Activated T-helper 17 cell treated with anti-CD3 and anti-CD28 coated beads, Interleukin-2, amount 50 U/mL, for 72 hours (primary cell): Measurements from ENCODE around the gene COG6. TPM values are rescaled to one million over a fixed set of nuclear protein-coding genes. Genes with fewer than 3 reads are reported as not detected.

Experiments
- ATAC-seq: fragments of 150-1000 bp; cut with Tn5 transposase; replicated peaks from 2 replicates; pipeline ENCODE4 v1.10.0; 2021; ENCODE audit warnings: mild to moderate bottlenecking, moderate library complexity
- H3K27ac Mint-ChIP-seq: one replicate; pipeline ENCODE4 v1.8.0; 2022; ENCODE audit warnings: mixed read lengths
- H3K27me3 Mint-ChIP-seq: one replicate; pipeline ENCODE4 v1.8.0; 2022; ENCODE audit warnings: mixed read lengths
- H3K36me3 Mint-ChIP-seq: one replicate; pipeline ENCODE4 v1.8.0; 2022; ENCODE audit warnings: low read depth, mild to moderate bottlenecking, mixed read lengths
- H3K4me1 Mint-ChIP-seq: one replicate; pipeline ENCODE4 v1.8.0; 2022; ENCODE audit warnings: mixed read lengths
- H3K4me3 Mint-ChIP-seq: one replicate; pipeline ENCODE4 v1.8.0; 2022; ENCODE audit warnings: mild to moderate bottlenecking, mixed read lengths
- H3K9me3 Mint-ChIP-seq: one replicate; pipeline ENCODE4 v1.8.0; 2022; ENCODE audit warnings: mixed read lengths
- total RNA-seq, 2 donors: library from RNA; stranded (reverse); gene quantifications; one replicate each; pipeline ENCODE4 v1.2.3, GENCODE V29; 2022

Gene COG6
- 10 to 100 TPM; 31.3 to 47.3 TPM for total RNA-seq

GRCh38 chr13:39655569-39656324 is at the start of gene COG6:
COG6 (plus strand) TSS chr13:39655662; CDS start chr13:39655727, 65 bp downstream.
- peaks cover 3% of the 10 kb centered on the region for H3K27me3 Mint-ChIP-seq
- peaks cover 21% of the 10 kb centered on the region for H3K4me1 Mint-ChIP-seq
- peak within 1 kb of the TSS; percentile 92 for H3K27ac Mint-ChIP-seq
- peak within 1 kb of the TSS; percentile 96 for H3K4me3 Mint-ChIP-seq
- no peaks in the 10 kb centered on the region for H3K9me3 Mint-ChIP-seq
- peaks cover 20% of the 10 kb centered on the region for H3K36me3 Mint-ChIP-seq
- peak; percentile 94 for ATAC-seq

- H3K36me3 Mint-ChIP-seq, result no peaks in the 10 kb centered on the region
Observed at GRCh38 chr13:39605677-39606320, 49.7 kb upstream of the COG6 start.

GRCh38 chr13:39607876-39608275 is 47.6 kb upstream of the COG6 start:
- H3K4me3 Mint-ChIP-seq, result no peak overlapping the region

More at GRCh38 chr13:39605677-39606320, 49.7 kb upstream of the COG6 start:
- peaks cover 5% of the 10 kb centered on the region for H3K4me1 Mint-ChIP-seq
- H3K27me3 Mint-ChIP-seq, result peaks cover 39% of the 10 kb centered on the region
- H3K4me3 Mint-ChIP-seq, result no peak overlapping the region
- no peak overlapping the region for H3K27ac Mint-ChIP-seq
- ATAC-seq, result no peak
- H3K9me3 Mint-ChIP-seq, result no peaks in the 10 kb centered on the region

GRCh38 chr13:39612023-39612637 is 43.3 kb upstream of the COG6 start:
- Mint-ChIP-seq H3K4me1 (no peaks in the 10 kb centered on the region), H3K27ac (no peak overlapping the region), H3K4me3 (no peak overlapping the region), H3K36me3 (no peaks in the 10 kb centered on the region), H3K27me3 (peaks cover 9% of the 10 kb centered on the region), H3K9me3 (no peaks in the 10 kb centered on the region)
- peak; percentile 38 for ATAC-seq

More at GRCh38 chr13:39607876-39608275, 47.6 kb upstream of the COG6 start:
- H3K27ac Mint-ChIP-seq, result no peak overlapping the region
- ATAC-seq, result no peak
- H3K4me1 Mint-ChIP-seq, result no peaks in the 10 kb centered on the region
- H3K27me3 Mint-ChIP-seq, result peaks cover 25% of the 10 kb centered on the region
- no peaks in the 10 kb centered on the region for H3K36me3 Mint-ChIP-seq
- H3K9me3 Mint-ChIP-seq, result no peaks in the 10 kb centered on the region

GRCh38 chr13:39616087-39616694 is 39.3 kb upstream of the COG6 start:
- Mint-ChIP-seq H3K27ac (no peak overlapping the region), H3K9me3 (no peaks in the 10 kb centered on the region)

GRCh38 chr13:39618561-39618960 is 36.9 kb upstream of the COG6 start:
- no peak overlapping the region for H3K27ac Mint-ChIP-seq
- H3K4me3 Mint-ChIP-seq, result no peak overlapping the region
- H3K9me3 Mint-ChIP-seq, result no peaks in the 10 kb centered on the region

More at GRCh38 chr13:39616087-39616694, 39.3 kb upstream of the COG6 start:
- Mint-ChIP-seq H3K36me3 (no peaks in the 10 kb centered on the region), H3K4me3 (no peak overlapping the region), H3K27me3 (peaks cover 8% of the 10 kb centered on the region), H3K4me1 (no peaks in the 10 kb centered on the region)
- peak; percentile 55 for ATAC-seq

GRCh38 chr13:39623466-39623865 is 32.0 kb upstream of the COG6 start:
- peaks cover under 1% of the 10 kb centered on the region for H3K4me1 Mint-ChIP-seq
- no peak overlapping the region for H3K27ac Mint-ChIP-seq
- no peaks in the 10 kb centered on the region for H3K36me3 Mint-ChIP-seq
- peaks cover 10% of the 10 kb centered on the region for H3K27me3 Mint-ChIP-seq
- H3K9me3 Mint-ChIP-seq, result no peaks in the 10 kb centered on the region
- H3K4me3 Mint-ChIP-seq, result no peak overlapping the region
- ATAC-seq, result no peak

More at GRCh38 chr13:39618561-39618960, 36.9 kb upstream of the COG6 start:
- ATAC-seq, result no peak
- no peaks in the 10 kb centered on the region for H3K36me3 Mint-ChIP-seq
- H3K4me1 Mint-ChIP-seq, result no peaks in the 10 kb centered on the region
- peaks cover 10% of the 10 kb centered on the region for H3K27me3 Mint-ChIP-seq

DNA sequence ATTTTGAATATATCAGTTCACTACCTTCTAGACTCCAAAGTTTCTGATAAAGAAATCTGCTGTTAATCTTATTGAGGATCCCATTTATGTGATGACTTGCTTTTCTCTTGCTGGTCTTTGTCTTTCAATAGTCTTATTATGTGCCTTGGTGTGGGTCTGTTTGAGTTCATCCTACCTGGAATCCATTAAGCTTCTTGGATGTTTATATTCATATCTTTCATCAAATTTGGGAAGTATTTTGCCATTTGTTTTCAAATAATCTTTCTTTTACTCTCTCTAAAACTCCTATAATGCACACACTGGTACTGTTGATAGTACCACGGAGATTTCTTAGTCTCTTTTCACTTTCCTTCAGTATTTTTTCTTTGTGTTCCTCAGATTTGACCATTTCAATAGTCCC is 24.2 kb upstream of the COG6 start:
- no peak overlapping the region for H3K27ac Mint-ChIP-seq
- no peaks in the 10 kb centered on the region for H3K36me3 Mint-ChIP-seq
- peaks cover 17% of the 10 kb centered on the region for H3K27me3 Mint-ChIP-seq
- ATAC-seq, result no peak
- no peak overlapping the region for H3K4me3 Mint-ChIP-seq
- no peaks in the 10 kb centered on the region for H3K9me3 Mint-ChIP-seq
- peaks cover 7% of the 10 kb centered on the region for H3K4me1 Mint-ChIP-seq

GRCh38 chr13:39632994-39633393 is 22.5 kb upstream of the COG6 start:
- Mint-ChIP-seq H3K4me1 (peaks cover 7% of the 10 kb centered on the region), H3K27ac (no peak overlapping the region), H3K36me3 (no peaks in the 10 kb centered on the region), H3K9me3 (no peaks in the 10 kb centered on the region), H3K4me3 (no peak overlapping the region), H3K27me3 (peaks cover 21% of the 10 kb centered on the region)
- ATAC-seq, result no peak

DNA sequence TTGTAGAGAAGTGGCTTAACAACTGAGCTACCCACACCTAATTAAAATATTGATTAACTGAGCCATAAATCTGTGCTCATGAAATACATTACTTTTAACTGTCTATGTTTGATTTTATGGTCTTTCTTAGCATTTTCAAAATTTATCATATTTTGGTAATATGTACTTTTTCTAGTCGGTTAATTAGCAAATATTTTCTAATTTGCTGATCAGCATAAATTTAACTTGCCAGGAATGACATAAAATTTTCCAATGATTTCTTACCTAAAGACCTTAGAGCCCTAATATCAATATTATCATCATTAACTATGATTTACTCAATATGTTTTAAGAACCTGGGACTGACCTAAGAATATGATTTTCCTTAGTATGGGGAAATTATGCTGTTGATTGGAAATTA is 19.9 kb upstream of the COG6 start:
- no peaks in the 10 kb centered on the region for H3K4me1 Mint-ChIP-seq
- H3K4me3 Mint-ChIP-seq, result no peak overlapping the region
- no peaks in the 10 kb centered on the region for H3K36me3 Mint-ChIP-seq
- H3K27me3 Mint-ChIP-seq, result peaks cover 23% of the 10 kb centered on the region
- H3K27ac Mint-ChIP-seq, result no peak overlapping the region
- no peaks in the 10 kb centered on the region for H3K9me3 Mint-ChIP-seq
- no peak for ATAC-seq

GRCh38 chr13:39637890-39638289 is 17.6 kb upstream of the COG6 start:
- no peak for ATAC-seq
- Mint-ChIP-seq H3K4me1 (no peaks in the 10 kb centered on the region), H3K36me3 (no peaks in the 10 kb centered on the region), H3K4me3 (no peak overlapping the region), H3K9me3 (no peaks in the 10 kb centered on the region), H3K27ac (no peak overlapping the region), H3K27me3 (peaks cover 24% of the 10 kb centered on the region)

GRCh38 chr13:39641645-39642044 is 13.8 kb upstream of the COG6 start:
- H3K4me3 Mint-ChIP-seq, result no peak overlapping the region

DNA sequence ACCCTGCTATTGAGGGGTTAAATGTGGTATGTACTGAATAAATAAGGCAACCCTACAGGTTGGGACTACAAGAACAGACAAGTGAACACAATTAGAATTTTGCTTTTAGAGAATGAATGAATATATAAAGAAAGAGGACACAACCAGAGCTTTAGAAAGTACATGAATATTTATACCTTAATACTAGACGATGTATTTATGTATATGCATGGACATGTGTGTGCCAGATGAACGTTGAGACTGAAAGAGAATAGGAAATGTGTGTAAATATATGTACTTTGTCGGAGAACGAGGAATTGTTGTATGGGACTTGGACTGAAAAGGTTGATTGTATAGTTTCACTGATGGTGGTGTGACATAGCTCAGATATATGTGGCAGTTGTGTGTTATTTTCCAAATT is 9.3 kb upstream of the COG6 start:
- Mint-ChIP-seq H3K4me1 (no peaks in the 10 kb centered on the region), H3K27ac (no peak overlapping the region), H3K36me3 (no peaks in the 10 kb centered on the region), H3K27me3 (peaks cover 6% of the 10 kb centered on the region), H3K9me3 (no peaks in the 10 kb centered on the region), H3K4me3 (no peak overlapping the region)
- ATAC-seq, result no peak

More at GRCh38 chr13:39641645-39642044, 13.8 kb upstream of the COG6 start:
- ATAC-seq, result no peak
- Mint-ChIP-seq H3K36me3 (no peaks in the 10 kb centered on the region), H3K27ac (no peak overlapping the region), H3K9me3 (no peaks in the 10 kb centered on the region), H3K4me1 (no peaks in the 10 kb centered on the region), H3K27me3 (peaks cover 19% of the 10 kb centered on the region)

DNA sequence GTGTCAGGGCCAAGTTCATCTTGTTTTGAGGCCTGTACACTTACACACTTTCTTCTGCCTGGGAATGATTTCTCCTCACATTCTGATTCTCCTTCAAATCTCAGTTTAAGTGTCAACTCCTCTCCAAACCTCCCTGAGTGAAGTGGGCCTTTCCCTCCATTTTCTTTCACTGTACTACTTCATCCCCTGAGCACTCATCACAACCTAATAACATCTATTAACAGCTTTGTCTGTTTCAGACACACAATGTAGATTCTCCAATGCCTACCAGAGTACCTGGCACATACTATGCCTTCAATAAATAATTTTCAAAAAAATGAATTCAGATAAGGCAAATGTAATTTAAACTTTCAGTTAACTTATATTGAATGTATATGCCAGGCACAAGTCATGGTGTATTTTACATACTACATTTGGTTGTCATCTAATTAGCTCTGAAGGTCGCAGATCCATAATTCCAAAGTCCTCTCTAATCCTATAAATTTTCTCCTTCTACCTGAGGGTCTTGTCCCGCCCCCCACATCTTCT is 357 bp upstream of the COG6 start:
- H3K9me3 Mint-ChIP-seq, result no peaks in the 10 kb centered on the region
- H3K4me3 Mint-ChIP-seq, result peak overlapping the region; percentile 96
- peaks cover 21% of the 10 kb centered on the region for H3K4me1 Mint-ChIP-seq
- peaks cover 3% of the 10 kb centered on the region for H3K27me3 Mint-ChIP-seq
- ATAC-seq, result no peak
- peaks cover 14% of the 10 kb centered on the region for H3K36me3 Mint-ChIP-seq
- peak overlapping the region; percentile 92 for H3K27ac Mint-ChIP-seq
